Bone marrow (tissue), 2 donors: ENCODE data around the gene FOSL2.

Experiments
- DNase-seq, 2 donors: peaks; one replicate each; lab custom pipeline; 2025; lab: John Stamatoyannopoulos, UW

FOSL2 gene

DNA sequence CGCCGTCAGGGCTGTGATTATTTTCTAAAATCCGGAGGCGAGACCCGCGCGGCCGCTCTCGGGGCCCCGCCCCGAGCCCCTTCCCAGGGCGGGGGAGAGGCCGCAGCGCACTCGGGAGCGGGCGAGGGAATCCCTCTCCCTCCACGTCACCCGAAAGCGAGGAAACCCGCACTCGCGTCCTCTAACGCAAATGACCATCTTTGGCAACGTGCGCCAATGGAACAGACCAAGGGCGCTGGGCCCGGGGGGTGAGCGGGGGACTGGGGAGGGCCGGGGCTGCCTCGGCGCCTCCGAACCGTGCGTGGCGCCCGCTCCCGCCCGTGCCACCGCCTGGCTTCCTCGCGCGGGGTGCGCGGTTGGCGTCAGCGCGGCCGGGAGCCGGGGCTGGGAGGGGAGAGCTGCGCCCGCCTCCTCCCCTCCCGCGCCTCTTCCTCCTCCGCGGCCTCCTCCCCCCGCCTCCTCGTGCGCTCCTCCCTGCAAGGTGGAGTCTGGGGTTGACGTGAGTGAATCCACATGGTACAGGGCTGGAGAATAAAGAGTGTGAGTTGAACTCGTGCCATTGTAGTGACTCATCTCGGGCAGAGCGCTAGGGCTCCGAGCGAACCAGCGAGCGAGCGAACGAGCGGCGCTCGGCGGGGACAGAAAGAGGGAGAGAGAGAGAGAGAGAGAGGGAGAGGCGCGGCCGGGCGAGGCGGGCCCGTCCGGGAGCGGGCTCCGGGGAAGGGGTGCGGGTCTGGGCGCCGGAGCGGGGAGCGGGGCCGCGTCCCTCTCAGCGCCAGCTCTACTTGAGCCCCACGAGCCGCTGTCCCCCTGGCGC, at the start of gene FOSL2:
Gene FOSL2, plus strand, starts transcription at position 562 of the 817 bp plus-strand sequence. CDS start 863 bp downstream, outside the sequence.
- DNase-seq: peak; percentile 78 to 98

DNA sequence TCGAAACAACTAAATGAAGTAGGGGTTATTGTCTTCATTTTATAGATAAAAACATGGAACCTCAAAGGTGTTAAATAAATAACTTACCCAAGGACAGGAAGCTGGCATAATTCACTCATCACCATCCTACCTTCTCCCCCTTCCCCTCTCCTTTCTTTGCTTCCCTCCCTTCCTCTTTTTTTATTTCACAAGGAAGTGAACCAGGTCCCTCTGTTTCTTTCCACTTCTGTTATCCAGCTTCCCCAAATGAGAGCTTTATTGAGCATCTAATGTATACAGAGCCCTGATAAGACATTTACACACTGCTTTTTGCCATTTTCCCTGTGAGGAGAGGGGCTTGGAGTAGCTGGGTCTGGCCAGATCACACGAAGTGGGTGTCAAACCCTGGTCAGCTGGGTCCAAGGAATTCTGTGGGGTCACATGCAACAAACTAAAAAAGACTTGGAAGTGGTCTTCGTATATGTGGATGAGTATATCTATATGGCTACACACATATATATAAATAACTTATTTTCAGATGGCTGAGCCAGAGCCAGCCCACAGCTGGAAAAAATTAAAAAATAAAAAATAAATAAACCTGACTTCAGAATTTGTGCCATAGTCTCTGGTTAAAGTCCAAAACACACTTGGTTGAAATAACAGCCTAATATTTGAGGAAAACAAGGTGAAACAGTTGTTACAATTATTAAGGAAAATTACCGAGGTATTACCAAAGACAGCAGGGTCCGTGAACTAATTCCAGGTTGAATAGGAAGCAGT, 49.3 kb upstream of the FOSL2 start:
- peak in 1 of 2 donors; percentile 5 for DNase-seq

DNA sequence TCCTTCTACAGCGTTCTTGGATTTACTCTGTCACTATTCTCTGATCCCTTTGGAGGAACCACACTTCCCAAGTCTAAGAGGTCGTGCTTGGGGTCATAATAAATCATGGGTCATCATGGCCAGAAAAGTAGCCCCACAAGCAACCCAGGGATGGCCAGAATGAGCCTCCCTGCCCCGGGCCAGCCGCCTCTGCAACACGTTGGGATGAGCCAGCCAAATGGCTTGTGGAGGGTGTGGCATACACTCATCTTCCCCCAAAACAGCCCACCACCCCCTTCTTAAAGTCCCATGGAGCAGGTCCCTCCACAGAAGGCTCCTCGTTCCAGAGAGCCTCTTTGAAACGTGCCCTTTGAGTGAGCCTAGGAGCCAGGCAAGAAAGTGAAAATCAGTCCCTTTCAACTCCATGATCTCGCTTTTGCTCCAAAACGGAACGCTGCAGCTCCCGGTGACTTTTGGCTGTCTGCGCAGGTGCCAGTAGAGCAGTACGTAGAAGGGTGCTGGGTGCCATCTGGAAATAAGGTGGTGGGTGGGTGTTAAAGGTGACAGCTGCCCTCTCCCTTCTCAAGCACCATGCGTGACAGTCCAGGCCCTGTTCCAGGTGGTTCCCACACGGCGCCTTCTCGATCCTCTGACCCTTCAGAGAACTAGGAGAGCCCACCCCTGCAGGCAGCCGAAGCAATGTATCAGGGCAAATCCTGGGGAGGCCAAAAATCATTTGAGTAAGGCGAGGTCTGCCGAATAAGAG, 48.5 kb upstream of the FOSL2 start:
- DNase-seq: no peak

DNA sequence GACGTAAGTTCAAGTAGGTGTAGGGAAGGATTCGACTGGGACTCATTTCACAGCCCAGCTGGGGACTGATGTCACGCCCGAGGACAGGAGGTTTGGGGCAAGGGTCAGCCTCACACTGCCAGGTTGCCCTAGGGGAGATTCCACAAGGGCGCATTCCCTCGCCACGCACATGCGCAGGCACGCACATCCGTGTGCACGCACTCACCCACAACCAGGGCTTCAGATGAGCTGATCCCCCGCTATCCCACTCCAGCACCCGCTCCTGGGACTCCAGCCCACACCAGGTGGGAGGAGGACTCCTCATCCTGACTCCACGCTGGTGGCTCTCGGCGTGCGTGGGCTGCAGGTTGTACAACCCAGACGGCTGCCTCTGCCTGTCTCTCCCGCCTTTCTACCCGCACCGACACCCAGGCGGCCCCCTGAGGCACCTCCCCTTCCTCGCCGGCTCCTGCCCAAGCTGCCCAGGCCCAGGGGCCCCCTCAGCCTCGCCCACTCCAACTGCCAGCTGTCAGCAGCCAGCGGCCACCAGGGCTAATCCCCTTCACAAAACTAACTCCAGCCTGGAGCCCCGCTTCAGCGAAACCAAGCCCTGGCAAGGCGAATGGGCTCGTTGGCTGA, 47.8 kb upstream of the FOSL2 start:
- DNase-seq: no peak

DNA sequence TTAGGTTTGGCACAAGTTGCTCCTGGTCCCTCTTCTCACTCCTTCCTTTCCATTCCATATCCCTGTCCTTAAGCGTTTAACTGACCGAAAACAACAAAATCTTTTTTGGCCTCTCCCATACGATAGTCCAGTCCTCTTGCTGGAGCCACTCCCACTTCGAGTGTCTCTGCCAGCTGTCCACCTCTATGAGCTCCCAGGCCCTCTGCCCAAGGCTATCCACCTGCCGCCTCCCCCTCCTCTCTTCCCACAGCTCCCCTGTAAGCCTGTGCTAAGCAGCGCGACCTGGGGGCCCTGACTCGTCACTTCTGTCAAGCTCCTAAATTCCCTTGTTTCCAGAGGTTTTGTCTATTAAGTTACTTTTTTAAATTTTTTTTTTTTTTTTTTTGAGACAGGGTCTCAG, 47.0 kb upstream of the FOSL2 start:
- DNase-seq: no peak

DNA sequence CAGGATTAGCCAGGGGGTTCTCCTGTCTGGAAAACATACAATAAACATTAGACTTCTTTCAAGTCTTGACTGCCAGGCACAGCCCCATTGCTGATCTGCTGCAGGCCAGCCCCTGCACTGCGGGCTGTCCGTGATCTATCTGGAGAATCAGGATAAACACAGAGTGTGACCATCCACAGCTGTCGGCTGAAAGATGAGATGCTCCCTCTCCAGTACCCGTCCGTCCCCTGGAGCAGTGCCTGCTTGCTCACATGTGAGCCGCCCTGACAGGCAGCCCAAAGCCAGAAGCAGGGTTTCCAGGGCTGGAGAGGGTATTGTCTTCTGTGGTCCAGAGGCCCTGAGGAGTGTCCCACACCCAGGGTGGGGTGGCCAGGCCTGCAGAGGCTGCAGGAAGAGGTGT, 46.1 kb upstream of the FOSL2 start:
- no peak for DNase-seq

DNA sequence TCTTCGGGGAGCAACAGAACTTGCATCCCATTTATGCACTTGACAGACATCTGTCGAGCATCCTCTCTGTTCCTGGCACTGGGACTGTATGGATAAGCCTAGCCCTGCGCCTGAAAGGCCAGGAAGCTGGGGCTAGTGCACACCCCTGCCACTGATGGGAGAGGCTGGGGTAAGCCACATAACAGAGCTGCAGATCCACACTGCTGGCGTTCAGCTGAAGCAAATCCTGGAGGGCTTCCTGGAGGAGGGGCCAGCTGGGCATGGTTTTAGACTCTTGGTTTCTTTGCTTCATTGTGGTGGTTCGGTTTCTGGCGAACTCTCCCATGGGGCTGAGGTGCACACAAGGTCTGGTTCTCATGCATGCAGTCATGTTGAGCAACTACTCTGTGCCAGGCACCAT, 45.5 kb upstream of the FOSL2 start:
- no peak for DNase-seq

DNA sequence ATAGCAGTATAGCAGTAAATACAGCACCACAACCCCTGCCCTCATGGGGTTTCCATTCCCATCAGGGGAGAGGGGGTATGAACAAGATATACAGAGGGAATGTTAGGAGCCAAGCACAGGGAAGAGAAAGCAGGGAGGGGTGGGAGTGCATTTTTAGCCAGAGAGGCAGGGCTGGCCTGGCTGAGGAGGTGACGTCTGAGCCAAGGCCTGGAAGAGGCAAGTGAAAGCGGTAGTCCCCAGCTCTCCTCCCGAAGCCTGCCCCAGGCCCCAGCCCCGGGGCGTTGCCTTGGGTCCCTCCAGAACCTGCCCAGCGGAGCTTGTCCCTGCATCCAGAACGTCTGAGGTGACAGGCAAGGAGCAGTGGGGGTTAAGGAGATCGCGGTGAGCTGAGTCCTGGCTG, 45.1 kb upstream of the FOSL2 start:
- DNase-seq: no peak

DNA sequence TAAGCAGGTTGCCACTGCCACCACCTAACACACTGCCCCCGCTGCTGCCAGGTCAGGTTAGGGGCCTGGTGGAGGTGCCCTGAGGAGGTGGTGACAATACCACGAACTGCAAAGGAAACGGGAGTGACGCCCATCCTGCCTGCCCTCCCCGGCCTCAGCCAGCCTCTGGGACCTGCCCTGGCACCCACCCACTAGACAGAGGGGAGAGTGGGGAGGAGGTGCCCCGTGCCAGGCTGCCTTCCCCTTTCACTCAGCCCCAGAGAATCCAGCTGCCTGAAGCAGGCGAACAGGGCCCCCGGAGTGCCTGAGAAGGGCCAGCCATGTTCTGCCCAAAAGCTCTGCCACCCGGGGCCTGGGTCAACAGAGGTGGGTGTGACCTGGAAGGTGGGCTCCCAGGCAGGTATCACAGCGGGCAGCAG, 44.5 kb upstream of the FOSL2 start:
- DNase-seq: peak in 1 of 2 donors; percentile 48

DNA sequence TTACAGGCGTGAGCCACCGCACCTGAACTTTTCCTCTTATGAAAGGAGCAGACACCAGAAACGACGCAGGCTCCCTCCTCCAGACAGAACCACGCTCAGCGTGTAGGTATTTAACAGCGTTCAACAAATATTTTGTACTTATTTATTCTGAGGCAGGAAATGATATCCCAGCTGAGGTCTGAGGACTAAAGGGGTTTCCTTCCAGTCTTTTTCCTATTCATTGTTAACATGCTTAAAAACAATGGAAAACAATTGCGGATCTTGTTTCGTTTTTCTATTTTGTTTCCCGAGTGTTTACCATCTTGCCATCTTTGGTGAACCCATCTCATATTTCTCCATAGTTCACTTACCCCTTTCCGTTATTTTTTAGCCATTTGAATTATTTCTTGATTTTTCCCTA, 43.7 kb upstream of the FOSL2 start:
- DNase-seq: no peak

DNA sequence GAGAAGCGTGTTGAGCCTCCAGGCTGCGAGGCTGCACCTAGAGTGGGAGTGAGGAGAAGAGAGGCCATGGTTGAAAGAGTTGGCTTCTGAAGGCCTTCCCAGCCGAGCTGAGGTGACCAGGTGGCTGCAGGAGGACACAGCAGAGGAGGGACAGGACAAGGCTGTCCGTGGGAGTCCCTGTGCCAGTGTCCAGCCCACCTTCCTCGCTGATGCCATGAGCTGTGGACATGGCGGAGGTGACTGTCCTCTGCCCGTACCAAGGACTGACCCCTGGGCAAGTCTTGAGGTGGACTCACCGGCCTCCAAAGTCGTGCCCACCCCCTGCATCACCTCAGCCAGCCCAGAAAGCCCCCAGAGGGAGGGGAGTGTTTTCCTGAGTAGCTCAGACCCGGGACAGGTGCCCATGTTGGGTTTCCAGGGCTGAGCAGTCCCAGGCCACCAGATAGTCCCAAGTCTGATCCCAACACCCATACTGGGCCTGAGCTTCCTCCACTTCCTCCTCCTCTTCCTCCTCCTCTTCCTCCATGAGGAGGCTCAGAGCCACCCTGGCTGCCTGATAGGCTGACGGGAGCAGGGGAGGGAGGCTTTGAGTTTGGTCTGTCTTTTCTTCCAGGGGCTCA, 43.0 kb upstream of the FOSL2 start:
- no peak for DNase-seq

DNA sequence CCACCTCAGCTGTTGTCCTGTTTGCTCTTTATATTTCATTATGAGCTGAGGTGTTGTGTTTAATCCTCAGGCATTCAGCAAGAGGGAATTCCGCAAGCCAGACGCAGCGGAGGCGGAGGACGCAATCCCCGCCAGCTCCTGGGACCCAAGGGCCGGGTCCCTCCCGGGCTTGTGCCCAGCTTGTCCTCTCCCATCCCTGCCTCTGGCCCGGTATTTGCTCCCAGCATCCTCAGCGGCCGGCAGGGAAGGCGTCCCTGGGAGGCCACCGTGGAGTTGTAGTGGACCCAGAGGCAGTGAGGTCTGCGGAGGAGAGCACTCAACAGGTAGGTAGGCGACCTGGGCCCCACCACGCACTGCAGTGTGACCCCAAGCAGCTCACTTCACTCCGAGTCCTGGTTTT, 42.5 kb upstream of the FOSL2 start:
- no peak for DNase-seq

DNA sequence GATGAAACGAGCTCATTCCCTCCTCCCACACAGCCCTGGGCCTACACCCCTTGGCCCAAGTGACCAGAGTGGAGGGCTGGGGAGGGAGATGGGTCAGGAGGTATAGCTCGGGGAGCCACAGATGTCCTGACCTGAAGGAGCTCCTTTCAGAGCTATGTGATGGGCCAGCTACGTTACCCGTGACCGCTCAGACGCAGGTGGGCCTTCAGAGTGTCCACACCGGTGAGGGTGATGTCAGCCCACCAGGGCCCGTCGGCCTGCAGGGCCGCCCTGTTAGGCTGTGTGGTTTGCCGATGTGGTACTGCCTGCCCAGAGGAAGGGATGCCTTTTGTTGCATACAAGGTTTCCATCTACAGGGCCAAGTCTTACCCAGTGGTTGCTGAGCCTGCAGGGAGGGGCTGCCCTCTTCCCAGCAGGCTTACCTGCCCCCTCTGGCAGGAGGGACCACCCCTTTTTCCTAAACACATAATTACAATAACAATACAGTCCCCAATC, 41.8 kb upstream of the FOSL2 start:
- DNase-seq: no peak

DNA sequence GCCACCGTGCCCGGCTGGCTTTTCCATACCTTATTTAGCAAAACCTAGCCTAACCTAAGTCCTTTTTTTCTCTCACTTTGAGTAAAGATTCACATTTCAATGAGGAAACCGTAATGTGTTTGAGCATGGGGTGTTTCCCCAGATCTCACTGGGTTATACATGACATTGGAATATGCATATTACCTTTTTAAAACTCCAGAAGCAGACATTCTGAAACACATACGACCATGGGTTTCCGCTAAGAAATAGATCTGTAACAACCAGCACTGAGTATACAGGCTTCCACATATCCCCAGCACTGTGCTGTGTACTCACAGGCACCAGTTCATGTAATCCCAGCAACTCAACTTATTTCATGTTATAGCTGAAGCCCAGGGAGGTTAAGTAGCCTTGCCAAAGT, 41.0 kb upstream of the FOSL2 start:
- DNase-seq: no peak

DNA sequence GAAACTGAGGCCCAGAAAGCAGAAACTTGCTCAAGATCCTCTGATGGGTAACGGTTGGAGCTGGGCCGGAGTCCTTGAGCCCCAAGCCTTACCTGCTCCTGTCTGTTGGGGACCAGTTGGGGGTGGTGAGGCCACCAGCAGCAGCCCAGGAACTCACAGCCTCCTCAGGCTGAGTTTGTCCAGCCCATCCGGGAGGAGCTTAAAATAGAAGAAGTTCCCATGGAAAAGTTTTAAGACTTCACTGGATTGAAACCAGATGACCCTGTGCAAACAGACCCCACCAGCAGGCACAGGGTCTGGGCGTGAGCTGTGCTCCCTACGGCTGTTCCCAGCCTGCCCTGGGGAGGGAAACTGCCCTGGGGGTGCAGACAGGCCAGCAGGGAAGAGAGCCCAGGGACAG, 40.6 kb upstream of the FOSL2 start:
- DNase-seq: no peak

DNA sequence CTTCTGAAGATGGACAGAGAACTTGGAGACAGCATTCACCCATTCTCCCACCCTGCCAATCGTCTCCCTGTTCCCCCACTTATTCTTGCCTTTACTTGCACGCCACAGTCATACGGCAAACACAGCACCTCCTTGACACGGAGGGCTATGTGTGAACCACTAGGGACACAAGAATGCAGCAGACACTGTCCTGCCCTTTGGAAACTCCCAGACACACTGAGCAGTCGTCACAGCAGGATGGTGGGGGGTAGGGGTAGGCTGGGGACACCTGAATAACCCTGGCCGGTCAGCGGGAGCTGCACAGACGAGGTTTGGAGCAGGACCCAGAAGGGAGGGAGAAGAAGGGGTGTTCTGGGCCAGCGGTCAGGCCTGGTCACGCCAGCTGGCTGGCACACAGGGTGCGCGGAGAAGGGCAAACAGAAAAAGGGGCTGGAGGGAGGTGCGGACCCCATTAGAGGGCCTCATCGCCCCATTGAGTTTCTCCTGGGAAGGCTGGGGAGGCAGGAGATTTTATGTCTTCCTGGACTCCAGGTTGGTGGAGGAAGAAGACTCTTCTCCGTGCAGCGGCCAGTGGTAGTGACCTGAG, 40.0 kb upstream of the FOSL2 start:
- no peak for DNase-seq

DNA sequence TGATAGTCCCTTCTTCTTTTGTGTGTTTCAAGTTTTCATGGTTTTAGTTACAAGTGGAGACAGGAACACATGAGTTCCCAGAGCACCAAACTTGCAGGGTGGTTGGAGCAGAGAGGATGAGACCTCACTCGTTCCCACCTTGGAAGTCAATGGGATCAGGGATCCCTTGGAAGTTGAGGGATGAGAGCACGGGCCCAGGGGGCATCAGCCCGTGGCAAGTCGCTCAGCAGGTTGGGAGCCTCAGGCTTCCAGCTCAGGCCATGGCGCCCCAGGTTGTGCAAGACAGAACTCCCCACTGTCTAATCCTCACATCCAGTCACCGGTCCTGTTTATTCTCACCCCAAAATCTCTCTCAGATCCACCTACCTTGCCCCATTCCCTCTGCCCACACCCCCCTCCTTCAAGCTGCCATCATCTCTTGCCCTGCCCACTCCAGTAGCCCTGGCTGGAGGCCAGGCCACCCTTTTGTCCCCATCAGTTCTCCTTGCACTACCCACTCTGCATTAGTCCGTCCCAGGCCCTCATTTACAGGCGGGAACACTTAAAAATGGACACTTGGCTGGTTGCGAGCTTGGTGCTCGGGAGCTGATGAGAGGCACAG, 37.6 kb upstream of the FOSL2 start:
- DNase-seq: no peak

DNA sequence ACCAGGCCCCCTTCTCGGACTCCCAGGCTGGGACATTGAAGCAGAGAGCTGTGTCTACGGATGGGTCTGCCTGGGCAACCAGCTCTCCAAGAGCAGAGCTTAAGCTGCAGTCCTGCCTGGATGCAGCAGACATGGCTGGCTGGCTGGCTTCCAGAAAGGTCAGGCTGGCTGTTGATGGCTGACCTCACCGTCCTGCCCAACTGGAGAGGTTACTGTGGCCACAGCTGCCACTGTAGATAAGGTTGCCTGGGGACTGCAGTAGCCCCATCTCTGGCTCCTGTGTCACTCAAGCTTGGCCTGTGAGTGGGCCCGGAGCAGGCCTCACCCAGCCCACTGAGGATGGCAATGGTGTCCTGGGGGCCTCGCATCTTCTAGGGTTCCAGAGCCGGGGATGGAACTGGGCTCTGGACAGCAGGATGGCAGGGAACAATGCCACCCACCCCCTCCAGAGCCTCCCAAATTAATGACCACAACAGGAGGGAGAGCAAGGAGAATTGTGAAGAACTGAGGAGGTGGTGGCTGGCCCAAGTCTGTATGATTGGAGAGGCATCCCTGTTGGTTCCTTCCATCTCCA, 37.0 kb upstream of the FOSL2 start:
- DNase-seq: no peak

DNA sequence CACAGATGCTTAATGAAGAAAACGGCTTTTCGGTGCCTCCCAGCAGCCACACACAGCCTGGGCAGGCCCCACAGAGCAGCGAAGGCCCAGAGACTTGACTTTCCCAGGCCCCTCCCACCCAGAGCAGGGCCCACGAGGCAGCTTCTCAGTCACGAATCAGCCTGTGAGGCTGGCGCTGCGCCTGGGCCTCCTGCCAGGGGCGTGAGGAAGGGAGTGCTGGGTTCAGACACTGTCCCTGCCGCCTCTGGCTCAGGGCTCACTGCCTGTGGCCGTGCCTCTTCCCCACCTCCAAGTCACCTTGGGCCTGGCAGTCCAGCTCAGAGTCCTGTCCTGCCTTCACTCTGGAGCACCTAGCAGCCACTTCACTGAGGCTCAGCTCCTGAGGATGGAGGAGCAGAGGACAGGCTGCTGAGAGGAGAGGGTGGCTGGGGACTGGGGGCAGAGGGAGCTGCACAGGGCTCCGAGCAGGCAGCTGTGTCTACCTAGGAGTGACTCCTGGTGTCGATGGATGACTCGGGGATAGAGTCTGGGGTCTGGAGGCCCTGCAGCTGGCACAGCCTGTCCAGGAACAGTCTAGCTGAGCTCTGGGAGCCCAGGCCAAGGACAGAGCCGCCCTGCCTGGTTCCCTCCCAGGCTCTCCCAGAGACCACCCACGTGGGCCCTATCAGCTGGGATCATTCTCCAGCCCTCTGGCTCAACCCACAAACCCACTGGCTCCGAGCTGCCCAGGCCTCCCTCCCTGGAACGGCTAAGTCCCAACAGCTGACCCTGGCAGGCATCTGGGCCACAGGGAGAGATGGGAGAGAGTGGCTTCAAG, 36.4 kb upstream of the FOSL2 start:
- peak; percentile 35 to 74 for DNase-seq

DNA sequence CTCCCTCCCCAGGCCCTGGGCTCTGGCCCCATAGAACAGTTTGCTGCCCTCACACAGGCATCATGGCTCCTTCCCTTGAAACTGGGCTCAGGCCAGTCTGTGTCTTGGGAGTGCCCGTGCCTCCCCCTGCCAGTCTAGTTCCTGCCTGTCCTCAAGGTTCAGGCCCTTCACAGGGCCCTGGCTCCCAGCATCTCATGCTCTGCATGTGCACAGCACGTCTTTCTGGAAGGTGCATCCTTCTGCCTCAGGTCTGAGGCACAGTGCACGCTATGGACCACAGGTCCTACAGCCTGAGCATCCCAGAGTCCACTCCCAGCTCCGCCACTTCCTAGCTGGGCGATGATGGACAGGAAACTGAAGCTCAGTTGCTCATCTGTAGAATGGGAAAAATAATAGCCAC, 35.6 kb upstream of the FOSL2 start:
- DNase-seq: no peak
